ENCODE results near the gene ADGRL4. TPM values are rescaled to one million over a fixed set of nuclear protein-coding genes. Genes with fewer than 3 reads are reported as not detected.

Gene ADGRL4
- total RNA-seq, 2 experiments from 2014 or later: not detected

DNA sequence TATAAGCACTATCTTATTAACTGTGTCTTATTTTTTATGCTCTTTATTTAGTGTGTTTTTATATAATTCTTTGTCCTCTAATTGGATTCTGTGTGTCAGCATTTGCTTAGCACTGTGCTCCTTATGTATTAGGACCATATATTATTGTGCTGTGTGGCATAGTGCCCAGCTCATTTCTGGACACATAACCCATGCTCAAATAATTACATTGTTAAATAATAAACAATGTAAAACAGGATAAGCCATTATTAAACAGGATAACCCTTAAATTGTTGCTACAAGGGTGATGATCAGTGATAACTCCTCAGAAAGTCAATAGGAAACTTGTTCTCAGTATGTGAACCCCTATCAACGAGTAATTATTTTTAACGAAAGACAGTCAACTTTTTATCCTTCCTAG lies 150.4 kb downstream of the ADGRL4 start:
- intact Hi-C loops (cut with micrococcal nuclease): no loop called here
- Mint-ChIP-seq H3K36me3 (ENCODE audit: low read depth) (no peaks in the 10 kb centered on the region), H3K27ac (no peak overlapping the region), H3K4me1 (ENCODE audit: low read depth) (no peaks in the 10 kb centered on the region), H3K27me3 (ENCODE audit: low read depth) (peaks cover 13% of the 10 kb centered on the region), H3K4me3 (no peak overlapping the region), H3K9me3 (no peaks in the 10 kb centered on the region)
- CTCF ChIA-PET: no interaction called here
- DNase-seq: no peak

DNA sequence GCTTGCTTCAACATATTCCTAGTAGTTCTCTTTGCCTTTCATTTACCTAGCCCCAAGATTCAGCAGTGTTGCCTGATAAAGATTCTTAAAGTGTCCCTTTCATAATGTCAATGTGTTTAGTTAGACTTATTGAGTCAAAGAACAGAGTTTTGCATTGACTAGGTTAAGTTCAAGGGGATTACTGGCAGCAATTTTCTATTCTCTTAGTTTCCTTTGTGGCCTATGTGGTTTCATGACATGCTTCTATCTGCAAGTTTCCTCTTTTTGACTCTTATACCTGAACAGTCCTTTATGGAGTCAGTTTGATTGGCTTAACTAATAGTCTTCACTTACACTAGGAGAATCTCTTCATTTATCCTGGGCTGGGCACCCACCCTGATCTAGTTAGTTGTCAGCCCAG lies 151.3 kb downstream of the ADGRL4 start:
- H3K36me3 Mint-ChIP-seq (ENCODE audit: low read depth): no peaks in the 10 kb centered on the region
- peaks cover 13% of the 10 kb centered on the region for H3K27me3 Mint-ChIP-seq (ENCODE audit: low read depth)
- H3K4me1 Mint-ChIP-seq (ENCODE audit: low read depth): no peaks in the 10 kb centered on the region
- DNase-seq: no peak
- CTCF ChIA-PET: no interaction called here
- no peak overlapping the region for H3K4me3 Mint-ChIP-seq
- H3K27ac Mint-ChIP-seq: no peak overlapping the region
- no peaks in the 10 kb centered on the region for H3K9me3 Mint-ChIP-seq
- intact Hi-C loops (cut with micrococcal nuclease): no loop called here

DNA sequence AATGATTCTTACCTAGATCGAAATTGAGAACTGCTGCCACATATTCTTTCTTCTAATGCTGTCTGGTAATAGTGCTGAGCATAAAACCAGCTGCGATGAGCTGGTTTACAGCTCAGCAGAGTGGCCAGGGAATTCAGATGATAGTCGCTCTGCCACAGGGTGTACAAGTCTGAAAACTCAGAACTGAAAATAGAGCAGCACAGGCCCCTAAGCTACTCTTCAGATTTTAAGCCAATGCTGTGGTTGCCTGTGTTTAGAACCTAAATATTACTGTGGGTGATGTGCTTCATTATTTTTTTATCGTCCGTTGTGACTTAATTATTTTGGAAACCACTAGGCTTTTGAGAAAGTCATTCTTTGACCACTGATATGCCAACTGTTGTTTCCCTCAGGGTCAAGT lies 152.0 kb downstream of the ADGRL4 start:
- Mint-ChIP-seq H3K4me1 (ENCODE audit: low read depth) (no peaks in the 10 kb centered on the region), H3K27me3 (ENCODE audit: low read depth) (peaks cover 13% of the 10 kb centered on the region), H3K4me3 (no peak overlapping the region), H3K36me3 (ENCODE audit: low read depth) (no peaks in the 10 kb centered on the region), H3K9me3 (no peaks in the 10 kb centered on the region), H3K27ac (no peak overlapping the region)
- DNase-seq: no peak
- intact Hi-C loops (cut with micrococcal nuclease): no loop called here
- CTCF ChIA-PET: no interaction called here

DNA sequence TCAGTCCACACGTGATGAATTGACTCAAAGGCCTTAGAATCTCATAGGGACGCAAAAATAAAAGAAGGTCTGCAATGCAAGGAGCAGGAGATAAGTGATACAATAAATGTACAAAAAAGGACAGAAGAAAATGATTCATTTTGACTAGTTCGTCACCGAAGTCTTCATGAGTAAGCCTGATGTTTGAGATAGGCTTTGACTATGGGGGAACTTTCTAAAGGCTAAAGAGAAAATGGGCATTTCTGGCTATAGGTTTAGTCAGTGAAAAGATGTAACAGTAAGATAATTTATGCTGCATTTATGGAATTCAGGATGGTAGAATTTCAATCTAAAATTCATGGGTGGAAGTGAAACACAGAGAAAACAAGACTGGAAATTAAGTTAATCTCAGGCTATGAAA lies 163.0 kb downstream of the ADGRL4 start:
- Mint-ChIP-seq H3K36me3 (ENCODE audit: low read depth) (no peaks in the 10 kb centered on the region), H3K27me3 (ENCODE audit: low read depth) (no peaks in the 10 kb centered on the region), H3K4me3 (no peak overlapping the region), H3K27ac (no peak overlapping the region), H3K9me3 (no peaks in the 10 kb centered on the region), H3K4me1 (ENCODE audit: low read depth) (no peaks in the 10 kb centered on the region)
- DNase-seq: no peak
- intact Hi-C loops (cut with micrococcal nuclease): no loop called here
- CTCF ChIA-PET: interaction anchor here (0.6 kb wide), 1 partner anchor 358 kb away, joined by 3 read pairs; no protein-coding TSS in a partner anchor

DNA sequence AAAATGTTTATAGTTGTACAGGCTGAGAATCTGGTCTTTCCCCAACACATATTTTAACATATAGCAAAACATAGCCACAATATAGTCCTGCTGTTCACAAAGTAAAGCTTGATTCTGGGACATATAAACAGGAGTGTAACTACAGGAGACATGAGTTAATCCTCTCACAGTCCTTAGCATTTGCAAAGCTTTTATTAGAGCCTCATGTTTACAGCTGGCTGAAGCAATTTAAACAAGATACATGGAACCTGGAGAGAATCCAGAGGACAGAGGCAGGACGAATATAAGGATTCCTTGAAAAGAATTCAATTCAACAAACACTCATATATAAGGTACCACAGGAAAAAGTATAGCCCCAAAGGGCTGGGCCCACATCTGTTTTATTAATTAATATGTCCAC lies 163.4 kb downstream of the ADGRL4 start:
- Mint-ChIP-seq H3K27me3 (ENCODE audit: low read depth) (no peaks in the 10 kb centered on the region), H3K9me3 (no peaks in the 10 kb centered on the region), H3K27ac (no peak overlapping the region), H3K36me3 (ENCODE audit: low read depth) (no peaks in the 10 kb centered on the region), H3K4me1 (ENCODE audit: low read depth) (no peaks in the 10 kb centered on the region), H3K4me3 (no peak overlapping the region)
- CTCF ChIA-PET: no interaction called here
- intact Hi-C loops (cut with micrococcal nuclease): no loop called here
- DNase-seq: no peak

DNA sequence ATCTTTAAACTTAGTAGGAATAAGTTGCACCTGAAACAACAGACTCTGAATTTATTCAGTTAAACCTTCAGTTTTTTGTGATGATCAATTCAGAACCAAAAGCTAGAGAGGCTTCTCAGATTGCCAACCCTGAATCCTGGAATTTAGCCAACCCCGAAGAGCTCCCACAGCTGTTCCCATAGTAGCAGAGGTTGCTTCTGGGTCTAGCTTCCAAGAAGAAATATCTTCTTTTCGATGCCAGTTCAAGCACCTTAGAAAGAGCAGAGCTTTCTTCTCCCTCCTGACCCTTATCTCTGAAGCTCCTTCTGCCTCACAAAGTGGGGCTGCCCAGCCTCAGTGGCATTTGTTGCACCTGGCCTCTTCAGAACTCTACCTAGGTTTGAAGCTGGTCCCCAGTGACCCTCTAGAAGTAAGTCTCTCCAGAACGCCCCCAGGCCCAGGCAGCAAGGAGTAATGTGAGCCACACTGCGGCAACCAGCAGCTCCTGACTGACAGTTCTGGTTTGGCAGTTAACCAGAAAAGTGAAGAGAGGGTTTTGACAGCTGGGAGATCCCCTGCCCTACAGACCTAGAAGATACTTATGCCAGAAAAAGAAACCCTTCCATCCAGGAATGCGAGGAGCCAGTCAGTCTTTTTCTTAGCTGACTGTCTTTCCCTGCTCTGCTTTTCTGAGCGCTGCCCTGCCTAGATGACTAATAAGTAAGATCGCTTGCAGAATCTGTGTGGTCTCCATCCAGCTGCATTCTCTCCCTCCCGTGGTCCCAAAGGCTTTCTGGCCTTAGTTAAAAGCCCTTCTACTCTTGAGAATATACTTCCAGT lies 165.9 kb downstream of the ADGRL4 start:
- H3K27ac Mint-ChIP-seq: no peak overlapping the region
- H3K36me3 Mint-ChIP-seq (ENCODE audit: low read depth): no peaks in the 10 kb centered on the region
- DNase-seq: no peak
- intact Hi-C loops (cut with micrococcal nuclease): no loop called here
- no peaks in the 10 kb centered on the region for H3K27me3 Mint-ChIP-seq (ENCODE audit: low read depth)
- CTCF ChIA-PET: interaction anchor here (0.5 to 0.8 kb wide), 5 partner anchors 12 to 686 kb away, joined by 3 read pairs; no protein-coding TSS in a partner anchor
- peaks cover 9% of the 10 kb centered on the region for H3K4me1 Mint-ChIP-seq (ENCODE audit: low read depth)
- no peaks in the 10 kb centered on the region for H3K9me3 Mint-ChIP-seq
- H3K4me3 Mint-ChIP-seq: no peak overlapping the region

Data from activated naive CD4-positive, alpha-beta T cell treated with anti-CD3 and anti-CD28 coated beads for 36 hours (primary cell).